HG02870 (cell line): ENCODE results near the gene SNRPA.
"Not testable (repeated sequence)": the region's sequence is repeated elsewhere in the genome, so short reads cannot be mapped to it uniquely, and the experiment has no call there.

Source experiments
- ATAC-seq: cut with Tn5 transposase; IDR thresholded peaks from one replicate; pipeline ENCODE4 v1.9.1; 2021; ENCODE audit warnings: mild to moderate bottlenecking, moderate library complexity; ENCODE audit not compliant: unreplicated experiment

SNRPA gene

DNA sequence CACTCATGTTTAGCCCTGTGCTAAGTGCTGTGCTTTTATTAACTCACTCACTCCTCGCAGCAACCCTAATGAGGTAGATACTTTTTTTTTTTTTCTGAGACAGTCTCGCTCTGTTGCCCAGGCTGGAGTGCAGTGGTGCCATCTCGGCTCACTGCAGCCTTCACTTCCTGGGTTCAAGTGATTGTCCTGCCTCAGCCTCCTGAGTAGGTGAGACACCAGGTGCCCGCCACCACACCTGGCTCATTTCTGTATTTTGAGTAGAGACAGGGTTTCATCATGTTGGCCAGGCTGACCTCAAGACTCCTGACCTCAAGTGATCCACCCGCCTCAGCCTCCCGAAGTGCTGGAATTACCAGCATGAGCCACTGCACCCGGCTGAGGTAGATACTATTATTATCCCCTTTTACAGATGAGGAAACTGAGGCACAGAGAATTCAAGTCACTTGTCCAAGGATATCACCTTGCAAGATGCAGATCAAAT is 31.5 kb upstream of the SNRPA start:
- no peak for ATAC-seq

DNA sequence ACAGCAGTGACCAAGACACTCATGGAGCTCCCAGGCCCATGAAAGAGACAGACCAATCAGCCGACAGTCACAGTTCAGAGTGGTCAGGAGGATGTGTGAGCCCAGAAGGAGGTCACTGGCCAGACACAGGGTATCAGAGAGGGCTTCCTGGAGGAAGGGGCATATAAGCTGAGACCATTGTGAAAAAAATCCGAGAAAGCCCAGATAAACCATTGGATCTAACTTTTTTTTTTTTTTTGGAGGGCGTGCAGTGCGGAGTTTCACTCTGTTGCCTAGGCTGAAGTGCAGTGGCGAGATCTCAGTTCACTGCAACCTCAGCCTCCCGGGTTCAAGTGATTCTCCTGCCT is 29.9 kb upstream of the SNRPA start:
- no peak for ATAC-seq

DNA sequence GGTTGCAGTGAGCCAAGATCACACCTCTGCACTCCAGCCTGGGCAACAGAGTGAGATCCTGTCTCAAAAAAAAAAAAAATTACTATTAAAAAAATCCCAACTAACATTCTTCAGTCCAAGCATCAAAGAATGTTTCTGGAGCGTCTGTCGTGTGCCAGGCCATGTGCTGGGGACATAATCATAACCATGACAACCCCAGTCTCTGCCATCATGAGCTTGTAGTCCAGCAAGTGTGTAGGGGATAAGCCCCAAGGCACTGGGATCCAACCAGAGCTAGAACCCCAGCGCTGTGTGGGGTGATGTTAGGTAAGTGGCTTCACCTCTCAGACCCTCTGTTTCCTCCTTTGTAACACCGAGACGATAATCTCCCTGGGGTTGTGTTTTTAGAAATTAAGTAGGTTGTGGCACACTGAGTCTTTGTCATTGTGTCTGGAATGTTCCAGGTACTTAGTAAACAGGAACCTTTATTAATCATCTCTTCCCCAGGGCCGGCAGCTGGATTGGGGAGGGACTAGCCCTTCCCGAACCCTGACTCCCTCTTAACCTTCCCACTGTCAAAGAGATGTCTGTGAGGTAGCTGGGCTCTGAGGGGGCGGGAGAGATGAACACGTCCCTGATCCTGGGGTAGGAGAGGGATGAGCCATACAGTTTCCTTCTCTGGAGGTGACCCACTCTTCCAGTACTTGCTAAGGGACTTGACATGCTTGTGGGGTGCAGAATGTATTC is 28.9 kb upstream of the SNRPA start:
- ATAC-seq: no peak

- ATAC-seq: no peak
Measured at GRCh38 chr19:40723661-40724254, 27.2 kb upstream of the SNRPA start.

- no peak for ATAC-seq
Measured at GRCh38 chr19:40724315-40724714, 26.7 kb upstream of the SNRPA start.

GRCh38 chr19:40724855-40725254 is 26.1 kb upstream of the SNRPA start:
- no peak for ATAC-seq

GRCh38 chr19:40726279-40726678 is 24.7 kb upstream of the SNRPA start:
- ATAC-seq: no peak

GRCh38 chr19:40730065-40730464 is 20.9 kb upstream of the SNRPA start:
- not testable (repeated sequence) for ATAC-seq

DNA sequence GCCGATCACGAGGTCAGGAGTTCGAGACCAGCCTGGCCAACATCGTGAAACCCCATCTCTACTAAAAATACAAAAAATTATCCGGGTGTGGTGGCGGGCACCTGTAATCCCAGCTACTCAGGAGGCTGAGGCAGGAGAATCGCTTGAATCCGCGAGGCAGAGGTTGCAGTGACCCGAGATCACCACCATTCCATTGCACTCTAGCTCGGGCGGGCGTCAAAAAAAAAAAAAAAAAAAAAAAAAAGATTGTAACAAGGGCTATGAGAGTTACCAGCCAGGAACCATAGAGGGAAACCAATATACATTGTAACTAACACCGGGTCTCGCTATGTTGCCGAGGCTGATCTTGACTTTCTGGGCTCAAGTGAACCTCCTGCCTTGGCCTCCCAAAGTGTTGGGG is 18.7 kb upstream of the SNRPA start:
- ATAC-seq: not testable (repeated sequence)

DNA sequence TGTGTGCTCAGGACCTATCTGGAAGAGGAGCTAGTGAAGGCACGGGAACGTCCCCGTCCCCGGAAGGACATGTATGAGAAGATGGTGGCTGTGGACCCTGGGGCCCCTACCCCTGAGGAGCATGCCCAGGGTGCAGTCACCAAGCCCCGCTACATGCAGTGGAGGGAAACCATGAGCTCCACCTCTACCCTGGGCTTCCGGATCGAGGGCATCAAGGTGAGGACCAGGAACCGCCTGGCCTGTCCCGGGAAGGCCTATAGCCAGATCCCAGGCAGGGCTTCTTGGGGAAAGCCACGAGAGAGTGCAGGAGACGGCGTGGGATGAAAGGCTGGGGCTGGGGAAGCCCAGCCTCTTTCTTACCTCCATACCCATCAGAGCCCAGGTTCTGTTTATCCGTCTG is 17.9 kb upstream of the SNRPA start:
- ATAC-seq: no peak

- no peak for ATAC-seq
Measured at GRCh38 chr19:40735013-40735771, 15.8 kb upstream of the SNRPA start.

DNA sequence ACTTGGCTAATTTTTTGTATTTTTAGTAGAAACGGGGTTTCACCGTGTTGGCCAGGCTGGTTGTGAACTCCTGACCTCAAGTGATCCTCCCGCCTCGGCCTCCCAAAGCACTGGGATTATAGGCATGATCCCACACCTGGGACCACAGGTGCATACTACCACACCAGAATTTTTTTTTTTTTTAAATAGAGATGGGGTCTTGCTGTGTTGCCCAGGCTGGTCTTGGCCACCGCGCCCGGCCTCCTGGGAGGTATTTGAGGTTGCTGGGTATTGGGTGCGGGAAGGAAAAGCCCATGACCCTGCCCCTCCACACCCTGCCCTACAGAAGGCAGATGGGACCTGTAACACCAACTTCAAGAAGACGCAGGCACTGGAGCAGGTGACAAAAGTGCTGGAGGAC is 14.3 kb upstream of the SNRPA start:
- ATAC-seq: no peak

DNA sequence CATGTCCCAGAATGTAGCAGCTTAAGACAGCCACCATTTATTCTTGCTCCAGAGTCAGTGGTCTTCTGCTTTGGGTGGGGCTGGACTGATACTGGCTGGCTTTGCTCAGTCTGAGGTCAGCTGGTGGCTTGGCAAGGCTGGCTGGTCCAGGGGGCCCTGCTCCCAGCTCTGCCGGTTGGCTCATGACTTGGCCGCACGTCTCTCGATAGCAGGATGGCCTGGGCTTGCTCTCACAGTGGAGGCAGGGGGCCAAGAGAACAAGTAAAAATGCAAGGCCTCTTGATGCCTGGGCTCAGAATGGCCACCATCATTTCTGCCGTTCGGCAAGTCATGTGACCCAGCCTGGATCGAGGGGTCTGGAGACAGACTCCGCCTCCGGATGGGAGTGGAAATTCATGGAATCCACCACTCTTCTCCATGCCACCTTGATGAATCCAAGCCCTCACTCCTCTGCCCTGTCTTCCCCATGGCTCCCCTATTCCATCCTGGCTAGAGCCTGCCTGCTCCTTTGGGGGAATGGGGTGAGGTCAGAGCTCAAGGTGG is 13.8 kb upstream of the SNRPA start:
- no peak for ATAC-seq

DNA sequence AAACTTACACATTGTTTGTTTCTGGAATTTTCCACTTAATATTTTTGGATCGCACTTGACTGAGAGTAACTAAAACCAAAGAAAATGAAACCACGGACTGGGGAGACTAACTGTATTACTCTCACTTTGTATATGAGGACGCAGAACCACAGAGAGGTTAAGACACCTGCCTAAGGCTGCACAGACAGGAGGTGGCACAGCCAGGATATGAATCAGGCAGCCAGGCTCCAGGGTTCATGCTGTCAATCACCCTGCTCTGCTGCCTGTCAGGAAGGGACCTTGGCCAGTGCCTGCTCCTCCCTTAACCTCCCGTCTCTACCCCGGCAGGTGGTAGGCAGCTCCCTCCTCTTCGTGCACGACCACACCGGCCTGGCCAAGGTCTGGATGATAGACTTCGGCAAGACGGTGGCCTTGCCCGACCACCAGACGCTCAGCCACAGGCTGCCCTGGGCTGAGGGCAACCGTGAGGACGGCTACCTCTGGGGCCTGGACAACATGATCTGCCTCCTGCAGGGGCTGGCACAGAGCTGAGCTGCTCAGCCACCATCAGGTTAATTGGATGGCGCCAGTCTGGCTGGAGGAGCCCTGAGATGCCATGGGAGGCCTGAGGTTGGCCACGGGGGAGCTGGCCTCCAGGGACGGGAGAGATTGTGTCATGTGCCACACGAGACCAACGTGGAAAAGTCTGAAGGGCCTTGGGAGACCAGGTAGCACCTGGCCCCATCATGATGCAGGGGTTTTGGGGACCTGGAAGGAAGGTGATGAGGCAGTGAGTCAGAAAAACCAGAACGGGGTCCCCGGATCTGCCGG is 11.8 kb upstream of the SNRPA start:
- no peak for ATAC-seq

- no peak for ATAC-seq
Measured at GRCh38 chr19:40739871-40740703, 10.9 kb upstream of the SNRPA start.

GRCh38 chr19:40740747-40741146 is 10.3 kb upstream of the SNRPA start:
- no peak for ATAC-seq

- no peak for ATAC-seq
Measured at GRCh38 chr19:40741527-40742390, 9.2 kb upstream of the SNRPA start.

- no peak for ATAC-seq
Measured at GRCh38 chr19:40742477-40742876, 8.5 kb upstream of the SNRPA start.

DNA sequence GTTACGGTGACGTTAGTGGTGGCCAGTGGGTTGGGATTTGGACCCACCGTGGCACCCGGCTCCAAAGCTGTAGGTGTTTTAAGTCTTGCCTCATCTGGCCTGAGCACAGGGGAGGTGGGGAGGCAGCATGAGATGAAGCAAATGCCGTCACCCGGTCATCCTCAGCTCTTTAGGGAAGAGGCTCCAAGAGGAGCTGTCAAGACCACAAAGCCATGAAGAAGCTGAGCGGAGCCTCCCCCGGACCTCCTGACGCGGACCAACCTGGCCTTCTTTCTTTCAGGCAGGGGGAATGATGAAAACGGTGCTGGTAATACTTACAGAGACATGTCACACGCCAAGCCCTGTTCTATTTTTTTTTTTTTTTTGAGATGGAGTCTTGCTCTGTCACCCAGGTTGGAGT is 8.1 kb upstream of the SNRPA start:
- no peak for ATAC-seq
